Muscle of back (tissue), 11 donors: Measurements from ENCODE around the gene ADPRHL1. TPM values are rescaled to one million over a fixed set of nuclear protein-coding genes. Genes with fewer than 3 reads are reported as not detected.

Experiments
- DNase-seq, 3 donors: peaks; one replicate each; pipeline versions ENCODE4 v3.0.0 to v3.0.0-alpha.2; 2013
- polyA plus RNA-seq, 10 donors: library from polyadenylated mRNA; unstranded; fragments of 120-200 nt; gene quantifications; one replicate each; pipeline ENCODE4 v1.2.1, GENCODE V29; 2013; ENCODE audit not compliant: insufficient read length in 10 of 10

ADPRHL1 gene
- polyA plus RNA-seq, 10 donors = 124 to 270 (median 245) TPM

GRCh38 chr13:113351514-113352026, 101.7 kb downstream of the ADPRHL1 start:
- DNase-seq = no peak

- DNase-seq = no peak
Measured at GRCh38 chr13:113350938-113351335, 102.4 kb downstream of the ADPRHL1 start.

- DNase-seq = no peak
Measured at GRCh38 chr13:113350065-113350937, 103.0 kb downstream of the ADPRHL1 start.

Other genes with a start within 250 kb of the ADPRHL1 start
- 10 to 100 TPM; 30.8 to 55.4 (median 42.6) TPM for gene PCID2, start 244.8 kb downstream of the ADPRHL1 start, polyA plus RNA-seq
- gene CUL4A, start 243.9 kb downstream of the ADPRHL1 start, polyA plus RNA-seq = 10 to 100 TPM; 53.9 to 86.4 (median 69.7) TPM
- 100 to 1,000 TPM in 2 of 10 donors, 10 to 100 TPM in 8; 81.9 to 120 (median 93.2) TPM for gene LAMP1, start 156.2 kb downstream of the ADPRHL1 start, polyA plus RNA-seq
- gene GRTP1, start 89.4 kb downstream of the ADPRHL1 start, polyA plus RNA-seq = 1 to 10 TPM; 2.4 to 5.8 (median 3.8) TPM
- gene DCUN1D2, start 37.2 kb upstream of the ADPRHL1 start, polyA plus RNA-seq = 10 to 100 TPM; 11.4 to 20.5 (median 15.5) TPM
- gene TFDP1, start 131.3 kb upstream of the ADPRHL1 start, polyA plus RNA-seq = 10 to 100 TPM; 48.5 to 79.1 (median 57.8) TPM
- under 1 TPM in 2 of 10 donors, not detected in 8; 0.08 to 0.14 TPM for gene ATP4B, start 204.7 kb upstream of the ADPRHL1 start, polyA plus RNA-seq
- under 1 TPM in 9 of 10 donors, not detected in 1; 0.08 to 0.46 (median 0.25) TPM for gene GRK1, start 213.7 kb upstream of the ADPRHL1 start, polyA plus RNA-seq